22Rv1 (cell line): ENCODE data around the gene PDE4B.

Experiments used
- CTCF ChIP-seq: fragments of 450-650 bp; IDR thresholded peaks from 2 replicates; pipeline ENCODE4 v1.5.1; 2017; ENCODE audit warnings: mild to moderate bottlenecking
- ZFX ChIP-seq: fragments of 450-650 bp; IDR thresholded peaks from 2 replicates; pipeline ENCODE4 v1.6.1; 2017; ENCODE audit warnings: antibody characterized with exemption, borderline replicate concordance

GRCh38 chr1:66282891-66283621 is 490.4 kb downstream of the PDE4B start:
- no peak for TF ChIP-seq CTCF
- TF ChIP-seq ZFX: no peak
